ENCODE data around the gene DDR1. TPM values are rescaled to one million over a fixed set of nuclear protein-coding genes. Genes with fewer than 3 reads are reported as not detected.

Gene DDR1
- total RNA-seq, 4 donors from 2014 or later = 149 to 322 (median 230) TPM

DNA sequence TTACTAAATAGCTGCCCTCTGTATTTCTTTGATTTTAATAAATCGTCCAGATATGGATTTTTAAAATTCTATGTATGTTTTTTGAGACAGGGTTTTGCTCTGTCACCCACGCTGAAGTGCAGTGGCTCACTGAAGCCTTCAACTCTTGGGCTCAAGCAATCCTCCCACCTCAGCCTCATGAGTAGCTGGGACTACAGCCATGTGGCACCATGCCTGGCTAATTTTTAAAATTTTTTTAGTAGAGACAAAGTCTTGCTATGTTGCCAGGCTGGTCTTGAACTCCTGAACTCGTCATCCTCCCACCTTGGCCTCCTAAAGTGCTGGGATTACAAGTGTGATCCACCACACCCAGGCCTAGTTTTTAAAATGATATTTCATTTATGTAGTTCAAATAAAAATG is 47.4 kb upstream of the DDR1 start:
- Histone ChIP-seq H3K4me1 (peaks cover 0 to 24% (median 6%) of the 10 kb centered on the region in 4 donors), H3K27ac (no peak overlapping the region), H3K4me3 (no peak overlapping the region), H3K9me3 (no peaks in the 10 kb centered on the region), H3K27me3 (no peaks in the 10 kb centered on the region), H3K36me3 (no peaks in the 10 kb centered on the region)
- intact Hi-C loops (cut with DNase I; ENCODE audit: low total_unique reads) = loop anchor here (10.0 kb wide), 1 partner anchor 248 kb away; no protein-coding TSS in a partner anchor
- WGBS, 2 donors (ENCODE audit: low coverage in 1 of 2) = 48 to 70% methylated on average over 2 to 3 of the region's 3 CpGs
- TF ChIP-seq, protein P1, sequence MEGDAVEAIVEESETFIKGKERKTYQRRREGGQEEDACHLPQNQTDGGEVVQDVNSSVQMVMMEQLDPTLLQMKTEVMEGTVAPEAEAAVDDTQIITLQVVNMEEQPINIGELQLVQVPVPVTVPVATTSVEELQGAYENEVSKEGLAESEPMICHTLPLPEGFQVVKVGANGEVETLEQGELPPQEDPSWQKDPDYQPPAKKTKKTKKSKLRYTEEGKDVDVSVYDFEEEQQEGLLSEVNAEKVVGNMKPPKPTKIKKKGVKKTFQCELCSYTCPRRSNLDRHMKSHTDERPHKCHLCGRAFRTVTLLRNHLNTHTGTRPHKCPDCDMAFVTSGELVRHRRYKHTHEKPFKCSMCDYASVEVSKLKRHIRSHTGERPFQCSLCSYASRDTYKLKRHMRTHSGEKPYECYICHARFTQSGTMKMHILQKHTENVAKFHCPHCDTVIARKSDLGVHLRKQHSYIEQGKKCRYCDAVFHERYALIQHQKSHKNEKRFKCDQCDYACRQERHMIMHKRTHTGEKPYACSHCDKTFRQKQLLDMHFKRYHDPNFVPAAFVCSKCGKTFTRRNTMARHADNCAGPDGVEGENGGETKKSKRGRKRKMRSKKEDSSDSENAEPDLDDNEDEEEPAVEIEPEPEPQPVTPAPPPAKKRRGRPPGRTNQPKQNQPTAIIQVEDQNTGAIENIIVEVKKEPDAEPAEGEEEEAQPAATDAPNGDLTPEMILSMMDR (IDR thresholded peaks at IDR 0.05) = no peak
- TF ChIP-seq EP300 (IDR thresholded peaks at IDR 0.05; ENCODE audit: low read depth) (no peak), POLR2AphosphoS5 (IDR thresholded peaks at IDR 0.05) (no peak), POLR2A (IDR thresholded peaks at IDR 0.05) (no peak)
- in situ Hi-C loops (cut with MboI; ENCODE audit: low pct_ligation_motif_present in 1 of 4, low pct_unique_long_range_greater_than_20kb in 1 of 4, low sequenced_read_pairs in 3 of 4) = no loop called here
- no peak for DNase-seq

DNA sequence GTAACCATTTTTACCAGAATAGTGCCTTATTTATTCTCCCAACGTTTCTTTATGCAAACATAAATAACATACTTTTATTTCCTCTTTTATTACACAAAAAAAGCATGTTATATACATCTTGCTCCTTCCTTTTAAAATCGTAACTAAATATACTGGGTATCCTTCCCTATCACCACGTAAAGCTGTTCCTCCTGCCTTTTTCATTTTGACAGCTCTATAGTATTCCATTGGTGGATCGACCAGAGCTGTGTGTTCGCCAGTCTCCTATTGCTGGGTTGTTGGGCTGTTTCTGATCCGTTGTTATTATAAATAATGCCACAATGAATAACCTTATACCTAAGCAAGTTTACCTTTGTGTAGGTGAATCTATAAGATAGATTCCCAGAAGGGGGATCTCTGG is 46.9 kb upstream of the DDR1 start:
- H3K36me3 ChIP-seq = no peaks in the 10 kb centered on the region
- TF ChIP-seq, protein P1 (IDR thresholded peaks at IDR 0.05) = no peak
- TF ChIP-seq POLR2A (IDR thresholded peaks at IDR 0.05) (no peak), EP300 (IDR thresholded peaks at IDR 0.05; ENCODE audit: low read depth) (no peak), POLR2AphosphoS5 (IDR thresholded peaks at IDR 0.05) (no peak)
- H3K27me3 ChIP-seq = no peaks in the 10 kb centered on the region
- H3K4me3 ChIP-seq = no peak overlapping the region
- H3K27ac ChIP-seq = no peak overlapping the region
- WGBS, 2 donors (ENCODE audit: low coverage in 1 of 2) = 80 to 83% methylated on average over 4 to 6 of the region's 6 CpGs
- in situ Hi-C loops (cut with MboI; ENCODE audit: low pct_ligation_motif_present in 1 of 4, low pct_unique_long_range_greater_than_20kb in 1 of 4, low sequenced_read_pairs in 3 of 4) = no loop called here
- peaks cover 0 to 26% (median 6%) of the 10 kb centered on the region in 4 donors for H3K4me1 ChIP-seq
- intact Hi-C loops (cut with DNase I; ENCODE audit: low total_unique reads) = loop anchor here (10.0 kb wide), 1 partner anchor 247 kb away; no protein-coding TSS in a partner anchor
- DNase-seq = no peak
- no peaks in the 10 kb centered on the region for H3K9me3 ChIP-seq

DNA sequence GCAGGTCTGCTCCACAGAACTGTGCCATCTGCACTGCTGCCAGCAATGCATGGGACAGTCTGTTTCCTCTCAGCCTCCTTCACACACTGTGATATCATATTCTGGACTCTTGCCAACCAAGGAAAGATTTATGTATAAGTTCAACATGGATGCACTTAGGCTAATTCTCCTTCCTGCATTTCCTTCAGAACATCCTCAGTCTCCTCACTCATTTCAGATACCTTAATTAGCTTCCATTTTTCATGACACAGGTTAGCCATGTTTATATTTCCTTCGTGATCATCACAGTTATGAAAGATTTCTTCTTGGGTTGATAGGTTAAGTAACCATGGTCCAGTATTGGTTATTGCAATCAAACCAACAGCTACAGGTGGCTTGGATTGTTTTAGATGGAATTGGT is 46.4 kb upstream of the DDR1 start:
- DNase-seq = no peak
- H3K9me3 ChIP-seq = no peaks in the 10 kb centered on the region
- H3K27ac ChIP-seq = no peak overlapping the region
- peaks cover 0 to 26% (median 6%) of the 10 kb centered on the region in 4 donors for H3K4me1 ChIP-seq
- intact Hi-C loops (cut with DNase I; ENCODE audit: low total_unique reads) = loop anchor here (10.0 kb wide), 1 partner anchor 247 kb away; no protein-coding TSS in a partner anchor
- WGBS, 2 donors (ENCODE audit: low coverage in 1 of 2) = 50 to 64% methylated on average over 1 of the region's 1 CpG
- no peaks in the 10 kb centered on the region for H3K27me3 ChIP-seq
- TF ChIP-seq POLR2A (IDR thresholded peaks at IDR 0.05) (no peak), POLR2AphosphoS5 (IDR thresholded peaks at IDR 0.05) (no peak), EP300 (IDR thresholded peaks at IDR 0.05; ENCODE audit: low read depth) (no peak)
- TF ChIP-seq, protein P1 (IDR thresholded peaks at IDR 0.05) = no peak
- in situ Hi-C loops (cut with MboI; ENCODE audit: low pct_ligation_motif_present in 1 of 4, low pct_unique_long_range_greater_than_20kb in 1 of 4, low sequenced_read_pairs in 3 of 4) = no loop called here
- H3K36me3 ChIP-seq = no peaks in the 10 kb centered on the region
- H3K4me3 ChIP-seq = no peak overlapping the region

DNA sequence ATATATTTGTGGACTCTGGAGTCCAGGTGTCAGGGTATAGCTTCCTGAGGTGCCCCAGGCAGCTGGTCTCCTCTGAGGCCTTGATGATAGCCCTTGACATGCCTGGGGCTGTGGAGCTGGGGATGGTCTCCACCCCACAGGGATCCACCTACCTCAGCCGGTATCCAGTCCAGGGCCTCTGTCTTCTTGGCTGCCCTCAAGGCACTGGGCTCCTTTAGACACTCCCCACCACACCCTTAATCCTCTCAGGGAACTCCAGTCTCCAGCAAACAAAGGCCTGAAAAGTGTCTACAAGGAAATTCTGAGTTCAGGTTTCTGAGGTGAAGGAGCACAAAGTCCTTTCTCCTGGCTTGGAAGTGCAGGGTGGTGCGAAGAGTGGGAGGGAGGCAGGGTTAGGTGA is 44.6 kb upstream of the DDR1 start:
- peak; percentile 66 for DNase-seq
- TF ChIP-seq POLR2AphosphoS5 (IDR thresholded peaks at IDR 0.05) (no peak), EP300 (IDR thresholded peaks at IDR 0.05; ENCODE audit: low read depth) (no peak), POLR2A (IDR thresholded peaks at IDR 0.05) (no peak)
- TF ChIP-seq, protein P1 (IDR thresholded peaks at IDR 0.05) = no peak
- in situ Hi-C loops (cut with MboI; ENCODE audit: low pct_ligation_motif_present in 1 of 4, low pct_unique_long_range_greater_than_20kb in 1 of 4, low sequenced_read_pairs in 3 of 4) (no loop called here), intact Hi-C loops (cut with DNase I; ENCODE audit: low total_unique reads) (loop anchor here (5.0 to 10.0 kb wide), 2 partner anchors 245 to 683 kb away; no protein-coding TSS in a partner anchor)
- Histone ChIP-seq H3K27ac (peak overlapping the region; percentile 72 to 79 (median 73)), H3K4me1 (peaks cover 0 to 34% (median 11%) of the 10 kb centered on the region in 4 donors), H3K27me3 (no peaks in the 10 kb centered on the region), H3K4me3 (no peak overlapping the region), H3K36me3 (no peaks in the 10 kb centered on the region), H3K9me3 (no peaks in the 10 kb centered on the region)
- WGBS, 2 donors (ENCODE audit: low coverage in 1 of 2) = 14 to 46% methylated on average over 1 to 2 of the region's 2 CpGs
